ENCODE results near the gene GABBR1. TPM values are rescaled to one million over a fixed set of nuclear protein-coding genes. Genes with fewer than 3 reads are reported as not detected.

The GABBR1 gene
- total RNA-seq, 4 donors from 2014 or later = 15.0 to 49.5 (median 20.6) TPM

- no peak overlapping the region for H3K4me3 ChIP-seq (ENCODE audit: low read depth, poor library complexity, severe bottlenecking)
- intact Hi-C loops (cut with DNase I; ENCODE audit: low total_unique reads) = no loop called here
- no peak for DNase-seq (ENCODE audit: low spot score in 2 of 2)
- no peak for TF ChIP-seq CTCF (IDR thresholded peaks at IDR 0.05)
- TF ChIP-seq POLR2A (IDR thresholded peaks at IDR 0.05) = no peak
- 55 to 64% methylated on average over 3 of the region's 3 CpGs for WGBS, 2 donors
These were observed 28.1 kb upstream of the GABBR1 start for GRCh38 chr6:29661071-29661470.

GRCh38 chr6:29656798-29657197 lies 23.8 kb upstream of the GABBR1 start, which contains the start of gene MOG:
Gene MOG, plus strand, starts transcription at chr6:29657092. Its CDS starts 118 bp downstream, at chr6:29657210.
- DNase-seq (ENCODE audit: low spot score in 2 of 2) = no peak
- TF ChIP-seq POLR2A (IDR thresholded peaks at IDR 0.05) (no peak), CTCF (IDR thresholded peaks at IDR 0.05) (no peak)
- 77 to 88% methylated on average over 4 of the region's 4 CpGs for WGBS, 2 donors

GRCh38 chr6:29656157-29656556 lies 23.2 kb upstream of the GABBR1 start:
- intact Hi-C loops (cut with DNase I; ENCODE audit: low total_unique reads) = no loop called here
- no peak overlapping the region for H3K4me3 ChIP-seq (ENCODE audit: low read depth, poor library complexity, severe bottlenecking)
- TF ChIP-seq POLR2A (IDR thresholded peaks at IDR 0.05) (no peak), CTCF (IDR thresholded peaks at IDR 0.05) (no peak)
- 62 to 67% methylated on average over 2 of the region's 2 CpGs for WGBS, 2 donors
- no peak for DNase-seq (ENCODE audit: low spot score in 2 of 2)

More at GRCh38 chr6:29656798-29657197, 23.8 kb upstream of the GABBR1 start, which contains the start of gene MOG:
- no peak within 1 kb of the TSS for H3K4me3 ChIP-seq (ENCODE audit: low read depth, poor library complexity, severe bottlenecking)
- intact Hi-C loops (cut with DNase I; ENCODE audit: low total_unique reads) = no loop called here

- intact Hi-C loops (cut with DNase I; ENCODE audit: low total_unique reads) = no loop called here
- TF ChIP-seq CTCF (IDR thresholded peaks at IDR 0.05) = no peak
- TF ChIP-seq POLR2A (IDR thresholded peaks at IDR 0.05) = no peak
- no peak for DNase-seq (ENCODE audit: low spot score in 2 of 2)
- WGBS, 2 donors = 75 to 82% methylated on average over 6 of the region's 6 CpGs
- no peak overlapping the region for H3K4me3 ChIP-seq (ENCODE audit: low read depth, poor library complexity, severe bottlenecking)
These were observed 22.7 kb upstream of the GABBR1 start for GRCh38 chr6:29655658-29656057.

GRCh38 chr6:29653452-29654038 lies 20.6 kb upstream of the GABBR1 start:
- 12 to 13% methylated on average over 8 of the region's 8 CpGs for WGBS, 2 donors
- TF ChIP-seq POLR2A (IDR thresholded peaks at IDR 0.05) (no peak), CTCF (IDR thresholded peaks at IDR 0.05) (no peak)
- H3K4me3 ChIP-seq (ENCODE audit: low read depth, poor library complexity, severe bottlenecking) = no peak overlapping the region
- no peak for DNase-seq (ENCODE audit: low spot score in 2 of 2)
- intact Hi-C loops (cut with DNase I; ENCODE audit: low total_unique reads) = no loop called here

GRCh38 chr6:29652198-29652584 lies 19.2 kb upstream of the GABBR1 start:
- no peak overlapping the region for H3K4me3 ChIP-seq (ENCODE audit: low read depth, poor library complexity, severe bottlenecking)
- no peak for TF ChIP-seq POLR2A (IDR thresholded peaks at IDR 0.05)
- TF ChIP-seq CTCF (IDR thresholded peaks at IDR 0.05) = no peak
- 91 to 92% methylated on average over 10 of the region's 10 CpGs for WGBS, 2 donors
- intact Hi-C loops (cut with DNase I; ENCODE audit: low total_unique reads) = no loop called here
- DNase-seq (ENCODE audit: low spot score in 2 of 2) = no peak
